ENCODE results near the gene SIL1.

DNA sequence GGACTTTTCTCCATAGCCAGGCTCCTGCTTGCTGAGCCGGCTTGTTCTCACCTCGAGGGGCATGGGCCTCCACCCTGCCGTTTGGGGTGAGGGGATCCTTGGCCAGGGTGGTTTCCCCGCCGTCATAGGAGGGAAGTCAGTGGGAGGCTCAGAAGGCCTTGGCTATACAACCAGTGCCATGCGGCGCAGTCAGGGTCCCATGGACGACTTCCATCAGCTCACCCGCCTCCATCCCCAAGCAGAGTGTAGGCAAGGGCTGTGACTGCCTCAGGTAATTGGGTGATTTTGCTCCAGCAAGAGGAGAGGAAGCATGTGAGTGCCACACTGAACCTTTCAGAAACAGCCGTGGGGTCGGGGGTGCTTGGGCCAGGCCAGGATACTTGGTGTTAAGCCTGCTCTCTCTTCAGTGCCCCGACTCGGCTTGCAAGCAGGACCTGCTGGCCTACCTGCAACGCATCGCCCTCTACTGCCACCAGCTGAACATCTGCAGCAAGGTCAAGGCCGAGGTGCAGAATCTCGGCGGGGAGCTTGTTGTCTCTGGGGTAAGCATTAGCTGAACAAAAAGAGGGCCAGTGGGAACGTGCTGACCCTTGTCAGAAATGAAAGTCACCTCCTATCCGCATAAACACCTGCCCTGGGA, 265.9 kb downstream of the SIL1 start:
- TF ChIP-seq, protein P1, sequence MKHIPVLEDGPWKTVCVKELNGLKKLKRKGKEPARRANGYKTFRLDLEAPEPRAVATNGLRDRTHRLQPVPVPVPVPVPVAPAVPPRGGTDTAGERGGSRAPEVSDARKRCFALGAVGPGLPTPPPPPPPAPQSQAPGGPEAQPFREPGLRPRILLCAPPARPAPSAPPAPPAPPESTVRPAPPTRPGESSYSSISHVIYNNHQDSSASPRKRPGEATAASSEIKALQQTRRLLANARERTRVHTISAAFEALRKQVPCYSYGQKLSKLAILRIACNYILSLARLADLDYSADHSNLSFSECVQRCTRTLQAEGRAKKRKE (CRISPR knock-in tag; IDR thresholded peaks at IDR 0.05; ENCODE audit: low read depth): no peak
- TF ChIP-seq CBX2 (IDR thresholded peaks at IDR 0.05; ENCODE audit: borderline replicate concordance, low read depth) (no peak), MAZ (IDR thresholded peaks at IDR 0.05; ENCODE audit: borderline replicate concordance, low read depth, low read length) (no peak), EP300 (IDR thresholded peaks at IDR 0.05) (no peak)
- TF ChIP-seq, protein P2, sequence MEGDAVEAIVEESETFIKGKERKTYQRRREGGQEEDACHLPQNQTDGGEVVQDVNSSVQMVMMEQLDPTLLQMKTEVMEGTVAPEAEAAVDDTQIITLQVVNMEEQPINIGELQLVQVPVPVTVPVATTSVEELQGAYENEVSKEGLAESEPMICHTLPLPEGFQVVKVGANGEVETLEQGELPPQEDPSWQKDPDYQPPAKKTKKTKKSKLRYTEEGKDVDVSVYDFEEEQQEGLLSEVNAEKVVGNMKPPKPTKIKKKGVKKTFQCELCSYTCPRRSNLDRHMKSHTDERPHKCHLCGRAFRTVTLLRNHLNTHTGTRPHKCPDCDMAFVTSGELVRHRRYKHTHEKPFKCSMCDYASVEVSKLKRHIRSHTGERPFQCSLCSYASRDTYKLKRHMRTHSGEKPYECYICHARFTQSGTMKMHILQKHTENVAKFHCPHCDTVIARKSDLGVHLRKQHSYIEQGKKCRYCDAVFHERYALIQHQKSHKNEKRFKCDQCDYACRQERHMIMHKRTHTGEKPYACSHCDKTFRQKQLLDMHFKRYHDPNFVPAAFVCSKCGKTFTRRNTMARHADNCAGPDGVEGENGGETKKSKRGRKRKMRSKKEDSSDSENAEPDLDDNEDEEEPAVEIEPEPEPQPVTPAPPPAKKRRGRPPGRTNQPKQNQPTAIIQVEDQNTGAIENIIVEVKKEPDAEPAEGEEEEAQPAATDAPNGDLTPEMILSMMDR (IDR thresholded peaks at IDR 0.05): no peak
- TF ChIP-seq, protein P3, sequence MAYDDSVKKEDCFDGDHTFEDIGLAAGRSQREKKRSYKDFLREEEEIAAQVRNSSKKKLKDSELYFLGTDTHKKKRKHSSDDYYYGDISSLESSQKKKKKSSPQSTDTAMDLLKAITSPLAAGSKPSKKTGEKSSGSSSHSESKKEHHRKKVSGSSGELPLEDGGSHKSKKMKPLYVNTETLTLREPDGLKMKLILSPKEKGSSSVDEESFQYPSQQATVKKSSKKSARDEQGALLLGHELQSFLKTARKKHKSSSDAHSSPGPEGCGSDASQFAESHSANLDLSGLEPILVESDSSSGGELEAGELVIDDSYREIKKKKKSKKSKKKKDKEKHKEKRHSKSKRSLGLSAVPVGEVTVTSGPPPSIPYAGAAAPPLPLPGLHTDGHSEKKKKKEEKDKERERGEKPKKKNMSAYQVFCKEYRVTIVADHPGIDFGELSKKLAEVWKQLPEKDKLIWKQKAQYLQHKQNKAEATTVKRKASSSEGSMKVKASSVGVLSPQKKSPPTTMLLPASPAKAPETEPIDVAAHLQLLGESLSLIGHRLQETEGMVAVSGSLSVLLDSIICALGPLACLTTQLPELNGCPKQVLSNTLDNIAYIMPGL (CRISPR knock-in tag; IDR thresholded peaks at IDR 0.05; ENCODE audit: borderline replicate concordance): no peak

All from A549 (cell line).